Hepatocyte (in vitro differentiated cells): ENCODE data around the gene RNF151. TPM values are rescaled to one million over a fixed set of nuclear protein-coding genes. Genes with fewer than 3 reads are reported as not detected.
"Not testable (repeated sequence)": the region's sequence is repeated elsewhere in the genome, so short reads cannot be mapped to it uniquely, and the experiment has no call there.

Experiments
- DNase-seq: peaks from one replicate; pipeline ENCODE4 v3.0.0-alpha.2; 2016; ENCODE audit warnings: low spot score
- H2AFZ ChIP-seq: fragments of 200-600 bp; sonication (generic); 2 replicates; pipeline ENCODE4 v1.6.0; 2016; ENCODE audit warnings: antibody characterized with exemption, mild to moderate bottlenecking
- H3K27ac ChIP-seq: fragments of 200-600 bp; sonication (generic); 2 replicates; pipeline ENCODE4 v1.5.1; 2016; ENCODE audit warnings: mild to moderate bottlenecking
- H3K27me3 ChIP-seq: fragments of 200-600 bp; sonication (generic); 2 replicates; pipeline ENCODE4 v1.6.1; 2016
- H3K36me3 ChIP-seq: fragments of 200-600 bp; sonication (generic); replicated peaks from 2 replicates; pipeline ENCODE4 v1.5.1; 2016; ENCODE audit warnings: low read depth; ENCODE audit not compliant: insufficient read depth
- H3K4me1 ChIP-seq: fragments of 200-600 bp; sonication (generic); 2 replicates; pipeline ENCODE4 v1.5.1; 2016; ENCODE audit warnings: mild to moderate bottlenecking, moderate library complexity; ENCODE audit not compliant: insufficient read depth
- H3K4me2 ChIP-seq: fragments of 200-600 bp; sonication (generic); 2 replicates; pipeline ENCODE4 v1.6.0; 2016
- H3K4me3 ChIP-seq: fragments of 200-600 bp; sonication (generic); 2 replicates; pipeline ENCODE4 v1.5.1; 2016; ENCODE audit warnings: mild to moderate bottlenecking
- H3K79me2 ChIP-seq: fragments of 200-600 bp; sonication (generic); 2 replicates; pipeline ENCODE4 v1.6.0; 2017; ENCODE audit warnings: mild to moderate bottlenecking
- H3K9me2 ChIP-seq: fragments of 200-600 bp; sonication (generic); replicated peaks from 2 replicates; pipeline ENCODE4 v1.6.0; 2017; ENCODE audit warnings: mild to moderate bottlenecking; ENCODE audit not compliant: insufficient read depth
- H3K9me3 ChIP-seq: fragments of 200-600 bp; sonication (generic); 2 replicates; pipeline ENCODE4 v1.5.1; 2016; ENCODE audit warnings: low read depth, mild to moderate bottlenecking
- H4K20me1 ChIP-seq: fragments of 200-600 bp; sonication (generic); 2 replicates; pipeline ENCODE4 v1.6.0; 2016; ENCODE audit warnings: mild to moderate bottlenecking; ENCODE audit not compliant: insufficient read depth, poor library complexity, severe bottlenecking
- CTCF ChIP-seq: fragments of 200-600 bp; sonication (generic); IDR thresholded peaks from 2 replicates; pipeline ENCODE4 v1.5.1; 2016; ENCODE audit warnings: antibody characterized with exemption, mild to moderate bottlenecking; ENCODE audit not compliant: poor library complexity
- EZH2 ChIP-seq: fragments of 200-600 bp; sonication (generic); IDR thresholded peaks from 2 replicates; pipeline ENCODE4 v1.6.1; 2016; ENCODE audit warnings: antibody characterized with exemption, mild to moderate bottlenecking, borderline replicate concordance
- EZH2phosphoT487 ChIP-seq: fragments of 200-600 bp; sonication (generic); IDR thresholded peaks from one replicate; pipeline ENCODE4 v1.6.1; 2018; ENCODE audit warnings: antibody characterized with exemption, mild to moderate bottlenecking, low read depth, moderate library complexity; ENCODE audit not compliant: unreplicated experiment, severe bottlenecking
- WGBS: methylation state at CpG from one replicate; pipeline ENCODE4 v1.1.6; 2016; ENCODE audit warnings: low lambda C conversion rate; ENCODE audit errors: missing lambda C conversion rate; 5-methylcytosine and 5-hydroxymethylcytosine counted together
- polyA plus RNA-seq: library from polyadenylated mRNA; unstranded; fragments of >200 nt; fragmentation: Nextera tagmentation; extraction: Ambion mirVana; gene quantifications from 2 replicates; pipeline ENCODE4 v1.2.1, GENCODE V29; 2016
- total RNA-seq: library from RNA; depleted of rRNA; stranded (reverse); fragments of >200 nt; gene quantifications from 2 replicates; pipeline ENCODE4 v1.2.3, GENCODE V29; 2014

The RNF151 gene
- total and polyA plus RNA-seq, 2 experiments from 2014 or later, result not detected

- no peak overlapping the region for H3K27ac ChIP-seq
- TF ChIP-seq CTCF (no peak), EZH2 (no peak), EZH2phosphoT487 (no peak)
Measured at GRCh38 chr16:1938910-1939309, 27.7 kb upstream of the RNF151 start.

GRCh38 chr16:1939833-1940232, 26.8 kb upstream of the RNF151 start:
- H3K27ac ChIP-seq, result peak overlapping the region; percentile 70
- not testable (repeated sequence) for DNase-seq, H3K36me3 ChIP-seq, H3K27me3 ChIP-seq, H3K9me2 ChIP-seq, H3K9me3 ChIP-seq, H3K4me3 ChIP-seq, H4K20me1 ChIP-seq, H2AFZ ChIP-seq
- WGBS, result 81% methylated on average over 8 of the region's 8 CpGs
- peak overlapping the region; percentile 20 for H3K4me2 ChIP-seq
- peaks cover 24% of the 10 kb centered on the region for H3K4me1 ChIP-seq
- H3K79me2 ChIP-seq, result peaks cover 10% of the 10 kb centered on the region

More at GRCh38 chr16:1938910-1939309, 27.7 kb upstream of the RNF151 start:
- Histone ChIP-seq H2AFZ (no peak overlapping the region), H3K9me2 (no peaks in the 10 kb centered on the region), H3K79me2 (peaks cover 10% of the 10 kb centered on the region), H3K4me3 (no peak overlapping the region), H3K27me3 (no peaks in the 10 kb centered on the region), H3K9me3 (no peaks in the 10 kb centered on the region), H3K36me3 (no peaks in the 10 kb centered on the region), H4K20me1 (no peaks in the 10 kb centered on the region), H3K4me2 (no peak overlapping the region), H3K4me1 (peaks cover 24% of the 10 kb centered on the region)
- DNase-seq, result no peak
- 95% methylated on average over 17 of the region's 17 CpGs for WGBS

GRCh38 chr16:1940273-1941161, 26.1 kb upstream of the RNF151 start:
- H3K4me1 ChIP-seq, result peaks cover 24% of the 10 kb centered on the region
- no peak for DNase-seq
- TF ChIP-seq CTCF (no peak), EZH2 (no peak), EZH2phosphoT487 (no peak)
- H3K27me3 ChIP-seq, result no peaks in the 10 kb centered on the region
- H3K36me3 ChIP-seq, result no peaks in the 10 kb centered on the region
- H2AFZ ChIP-seq, result no peak overlapping the region
- H3K27ac ChIP-seq, result peak overlapping the region; percentile 70
- H3K79me2 ChIP-seq, result peaks cover 10% of the 10 kb centered on the region
- no peaks in the 10 kb centered on the region for H3K9me3 ChIP-seq
- H3K9me2 ChIP-seq, result no peaks in the 10 kb centered on the region
- WGBS, result 82% methylated on average over 23 of the region's 23 CpGs
- no peaks in the 10 kb centered on the region for H4K20me1 ChIP-seq
- no peak overlapping the region for H3K4me3 ChIP-seq
- peak overlapping the region; percentile 87 for H3K4me2 ChIP-seq

GRCh38 chr16:1941162-1942046, 25.3 kb upstream of the RNF151 start:
- Histone ChIP-seq H4K20me1 (no peaks in the 10 kb centered on the region), H3K4me2 (peak overlapping the region; percentile 87), H3K27me3 (no peaks in the 10 kb centered on the region), H3K79me2 (peaks cover 10% of the 10 kb centered on the region), H2AFZ (no peak overlapping the region), H3K27ac (peak overlapping the region; percentile 70), H3K36me3 (no peaks in the 10 kb centered on the region), H3K4me3 (no peak overlapping the region), H3K9me2 (no peaks in the 10 kb centered on the region), H3K9me3 (no peaks in the 10 kb centered on the region), H3K4me1 (peaks cover 24% of the 10 kb centered on the region)
- DNase-seq, result no peak
- peak; percentile 10 for TF ChIP-seq CTCF
- TF ChIP-seq EZH2, result no peak
- WGBS, result 80% methylated on average over 29 of the region's 30 CpGs
